GM23248 (cell line): Measurements from ENCODE around the gene AMIGO2. TPM values are rescaled to one million over a fixed set of nuclear protein-coding genes. Genes with fewer than 3 reads are reported as not detected.

Source experiments
- DNase-seq: peaks from one replicate; pipeline ENCODE4 v3.0.0-alpha.2; 2015
- H2AFZ ChIP-seq: fragments of 200-600 bp; sonication (generic); 2 replicates; pipeline ENCODE4 v1.6.1; 2016; ENCODE audit warnings: antibody characterized with exemption
- H3F3A ChIP-seq: fragments of 200-600 bp; sonication (generic); 2 replicates; pipeline ENCODE4 v1.6.1; 2016; ENCODE audit warnings: mild to moderate bottlenecking, antibody characterized with exemption, mixed run types; ENCODE audit not compliant: insufficient read depth
- H3K27ac ChIP-seq: fragments of 200-600 bp; sonication (generic); 2 replicates; pipeline ENCODE4 v1.5.1; 2016; ENCODE audit warnings: mild to moderate bottlenecking
- H3K27me3 ChIP-seq: fragments of 200-600 bp; sonication (generic); replicated peaks from 2 replicates; pipeline ENCODE4 v1.6.1; 2016; ENCODE audit warnings: mild to moderate bottlenecking; ENCODE audit not compliant: insufficient read depth
- H3K36me3 ChIP-seq: fragments of 200-600 bp; sonication (generic); 2 replicates; pipeline ENCODE4 v1.6.1; 2016; ENCODE audit warnings: low read depth, mild to moderate bottlenecking
- H3K4me1 ChIP-seq: fragments of 200-600 bp; sonication (generic); 2 replicates; pipeline ENCODE4 v1.6.1; 2016; ENCODE audit warnings: mild to moderate bottlenecking; ENCODE audit not compliant: insufficient read depth
- H3K4me2 ChIP-seq: fragments of 200-600 bp; sonication (generic); one replicate; pipeline ENCODE4 v1.6.1; 2016; ENCODE audit warnings: mild to moderate bottlenecking; ENCODE audit not compliant: unreplicated experiment
- H3K4me3 ChIP-seq: fragments of 200-600 bp; sonication (generic); 2 replicates; pipeline ENCODE4 v1.5.1; 2016; ENCODE audit warnings: mild to moderate bottlenecking
- H3K79me2 ChIP-seq: fragments of 200-600 bp; sonication (generic); 2 replicates; pipeline ENCODE4 v1.6.1; 2016; ENCODE audit warnings: mild to moderate bottlenecking; ENCODE audit not compliant: insufficient read depth
- H3K9ac ChIP-seq: fragments of 200-600 bp; sonication (generic); 2 replicates; pipeline ENCODE4 v1.6.1; 2016; ENCODE audit warnings: mild to moderate bottlenecking
- H3K9me2 ChIP-seq: fragments of 200-600 bp; sonication (generic); 2 replicates; pipeline ENCODE4 v1.6.1; 2016; ENCODE audit warnings: mixed run types, mild to moderate bottlenecking, moderate library complexity; ENCODE audit not compliant: insufficient read depth
- H3K9me3 ChIP-seq: fragments of 200-600 bp; sonication (generic); one replicate; pipeline ENCODE4 v1.6.1; 2017; ENCODE audit warnings: low read depth
- H4K20me1 ChIP-seq: fragments of 200-600 bp; sonication (generic); 2 replicates; pipeline ENCODE4 v1.6.0; 2016; ENCODE audit not compliant: insufficient read depth
- EZH2 ChIP-seq: fragments of 200-600 bp; sonication (generic); IDR thresholded peaks from 2 replicates; pipeline ENCODE4 v1.6.1; 2018; ENCODE audit warnings: antibody characterized with exemption, mild to moderate bottlenecking; ENCODE audit not compliant: insufficient read depth, poor library complexity, severe bottlenecking
- EZH2phosphoT487 ChIP-seq: fragments of 200-600 bp; sonication (generic); IDR thresholded peaks from 2 replicates; pipeline ENCODE4 v1.6.1; 2018; ENCODE audit warnings: antibody characterized with exemption, moderate library complexity, mild to moderate bottlenecking, low read depth; ENCODE audit not compliant: insufficient read depth
- WGBS, 2 experiments: methylation state at CpG; one replicate each; pipeline ENCODE4 v1.1.6; 2015 to 2017; ENCODE audit warnings: low lambda C conversion rate in 2 of 2, low coverage in 1 of 2; ENCODE audit errors: missing lambda C conversion rate in 2 of 2; 5-methylcytosine and 5-hydroxymethylcytosine counted together
- in situ Hi-C: fragments of 300-500 bp; cut with MboI; formaldehyde crosslinking; loops from 2 replicates; pipeline ENCODE4 v1.15.0; 2020
- polyA plus RNA-seq: library from polyadenylated mRNA; unstranded; fragments of >200 nt; fragmentation: Nextera tagmentation; extraction: Ambion mirVana; gene quantifications from 2 replicates; pipeline ENCODE4 v1.2.1, GENCODE V29; 2016
- total RNA-seq: library from RNA; depleted of rRNA; stranded (reverse); fragments of >200 nt; shearing (Covaris generic); gene quantifications from 2 replicates; pipeline ENCODE4 v1.2.3, GENCODE V29; 2014

AMIGO2 gene
- total and polyA plus RNA-seq, 2 experiments from 2014 or later, result 19.6 to 29.9 TPM

DNA sequence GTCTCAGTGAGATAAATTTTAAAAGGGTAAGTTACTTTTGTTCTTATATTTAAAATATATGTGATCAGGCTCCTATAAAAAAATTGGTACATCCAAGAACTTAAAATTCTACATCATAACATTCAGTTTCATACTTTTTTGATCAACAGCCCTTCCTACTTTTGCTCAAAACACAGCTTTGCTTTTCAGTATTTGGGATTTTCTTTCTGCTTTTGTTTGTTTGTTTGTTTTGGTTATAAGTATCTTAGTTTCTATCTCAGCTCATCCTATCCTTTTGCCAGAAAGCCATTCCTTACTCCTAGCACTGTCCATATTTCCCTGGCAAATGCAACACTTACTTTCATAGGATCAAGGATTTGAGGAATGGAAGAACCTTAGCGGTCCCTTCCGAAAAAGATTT lies 5.0 kb downstream of the AMIGO2 start:
- no peaks in the 10 kb centered on the region for H3K9me3 ChIP-seq
- H2AFZ ChIP-seq, result no peak overlapping the region
- H3K79me2 ChIP-seq, result peaks cover 22% of the 10 kb centered on the region
- H3K9me2 ChIP-seq, result no peaks in the 10 kb centered on the region
- no peaks in the 10 kb centered on the region for H3K36me3 ChIP-seq
- 98 to 99% methylated on average over 2 of the region's 2 CpGs for WGBS, 2 experiments
- no peak overlapping the region for H3K27ac ChIP-seq
- TF ChIP-seq EZH2phosphoT487, result no peak
- TF ChIP-seq EZH2, result no peak
- peaks cover 11% of the 10 kb centered on the region; the same call in 1 of the 2 replicates for H3K4me1 ChIP-seq
- H3K4me2 ChIP-seq, result no peak overlapping the region
- no peak for DNase-seq
- in situ Hi-C loops, result no loop called here
- no peaks in the 10 kb centered on the region for H4K20me1 ChIP-seq
- H3K27me3 ChIP-seq, result no peaks in the 10 kb centered on the region
- H3F3A ChIP-seq, result peaks cover 5% of the 10 kb centered on the region
- no peak overlapping the region for H3K9ac ChIP-seq
- no peak overlapping the region for H3K4me3 ChIP-seq

DNA sequence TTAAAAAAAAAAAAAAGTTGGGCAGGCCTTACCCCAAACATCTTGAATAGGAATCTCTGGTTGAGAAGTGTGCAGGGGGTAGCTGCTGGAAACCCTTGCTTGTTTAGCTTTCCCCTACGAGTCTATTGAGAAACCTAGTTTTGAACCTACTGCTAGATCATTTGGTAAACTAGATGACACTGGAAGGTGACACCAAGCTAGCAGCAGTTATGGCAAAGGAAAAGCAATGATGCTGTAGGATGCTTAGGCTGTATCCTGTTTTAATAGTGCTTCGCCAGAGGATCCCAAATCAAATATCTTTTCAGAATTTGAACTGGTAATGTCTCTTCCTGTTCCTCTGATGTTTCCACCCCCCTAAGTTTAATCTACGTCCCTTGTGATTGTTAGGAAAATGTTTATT lies 5.8 kb downstream of the AMIGO2 start:
- Histone ChIP-seq H3K36me3 (no peaks in the 10 kb centered on the region), H2AFZ (no peak overlapping the region), H3K4me1 (peaks cover 11% of the 10 kb centered on the region; the same call in 1 of the 2 replicates), H3K27ac (no peak overlapping the region), H3F3A (peaks cover under 1% of the 10 kb centered on the region), H4K20me1 (no peaks in the 10 kb centered on the region), H3K9me3 (no peaks in the 10 kb centered on the region), H3K4me3 (no peak overlapping the region), H3K9me2 (no peaks in the 10 kb centered on the region), H3K9ac (no peak overlapping the region), H3K27me3 (no peaks in the 10 kb centered on the region), H3K79me2 (peaks cover 22% of the 10 kb centered on the region), H3K4me2 (no peak overlapping the region)
- WGBS, 2 experiments, result 91 to 94% methylated on average over 3 of the region's 3 CpGs
- TF ChIP-seq EZH2 (no peak), EZH2phosphoT487 (no peak)
- in situ Hi-C loops, result no loop called here
- DNase-seq, result no peak

DNA sequence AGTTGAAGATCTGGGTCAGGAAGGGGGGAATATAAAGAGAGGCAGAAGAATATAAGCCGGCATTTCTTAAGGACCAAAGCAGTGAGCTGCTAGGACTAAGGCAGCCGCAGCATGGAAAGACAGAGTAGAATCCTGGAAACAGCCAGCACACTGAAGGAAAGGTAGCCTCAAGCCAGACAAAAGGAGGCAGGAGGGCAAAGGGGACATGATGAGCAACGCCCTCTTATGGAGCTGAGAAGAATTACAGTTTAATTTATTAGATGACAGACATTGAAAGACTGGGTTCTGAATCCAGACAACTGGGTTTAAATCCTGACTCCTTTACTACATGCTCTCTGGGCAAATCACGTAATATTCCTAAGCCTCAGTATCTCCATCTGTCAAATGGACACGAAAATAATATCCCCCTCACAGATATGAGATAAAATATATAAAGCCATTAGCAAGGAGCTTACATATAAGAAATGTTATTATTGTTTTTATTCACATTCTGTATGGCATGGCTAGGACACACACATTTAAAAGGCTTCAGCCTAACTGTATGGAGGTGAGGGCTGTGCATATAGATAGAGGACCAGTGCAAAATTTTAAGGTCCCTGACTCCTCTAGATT lies 8.4 kb downstream of the AMIGO2 start:
- Histone ChIP-seq H3K9me3 (no peaks in the 10 kb centered on the region), H3K4me2 (no peak overlapping the region), H3K79me2 (no peaks in the 10 kb centered on the region), H3F3A (no peaks in the 10 kb centered on the region), H3K27ac (no peak overlapping the region), H3K4me3 (no peak overlapping the region), H2AFZ (no peak overlapping the region), H3K9me2 (no peaks in the 10 kb centered on the region), H3K36me3 (no peaks in the 10 kb centered on the region), H3K4me1 (no peaks in the 10 kb centered on the region), H4K20me1 (no peaks in the 10 kb centered on the region), H3K9ac (no peak overlapping the region), H3K27me3 (no peaks in the 10 kb centered on the region)
- peak; percentile 31 for DNase-seq
- 46 to 48% methylated on average over 5 of the region's 5 CpGs for WGBS, 2 experiments
- in situ Hi-C loops, result no loop called here
- TF ChIP-seq EZH2phosphoT487 (no peak), EZH2 (no peak)

DNA sequence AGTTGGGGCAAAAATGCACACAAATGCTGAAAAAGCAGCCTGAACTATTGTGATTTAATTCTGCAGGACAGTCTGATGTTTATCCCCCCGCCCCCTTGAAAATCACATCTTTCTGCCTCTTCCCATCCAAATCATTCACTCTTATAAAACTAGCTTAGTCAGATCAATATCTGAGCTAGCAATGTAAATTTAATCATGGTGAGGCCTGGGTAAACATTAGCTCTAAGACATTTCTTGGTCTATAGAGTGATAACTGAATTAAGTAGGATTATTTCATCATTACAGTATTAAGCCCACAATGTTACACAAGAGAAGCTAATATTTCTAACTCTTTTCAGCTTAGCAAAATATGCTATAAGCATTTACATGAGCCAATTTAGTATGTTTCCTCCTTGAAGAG lies 9.4 kb downstream of the AMIGO2 start:
- no peaks in the 10 kb centered on the region for H3K79me2 ChIP-seq
- H3K4me1 ChIP-seq, result no peaks in the 10 kb centered on the region
- no peaks in the 10 kb centered on the region for H4K20me1 ChIP-seq
- in situ Hi-C loops, result no loop called here
- no peak for TF ChIP-seq EZH2phosphoT487
- no peak for TF ChIP-seq EZH2
- no peak for DNase-seq
- H2AFZ ChIP-seq, result no peak overlapping the region
- H3K36me3 ChIP-seq, result no peaks in the 10 kb centered on the region
- WGBS, 2 experiments, result 93 to 94% methylated on average over 1 of the region's 1 CpG
- H3K4me3 ChIP-seq, result no peak overlapping the region
- H3K9me3 ChIP-seq, result no peaks in the 10 kb centered on the region
- H3K27ac ChIP-seq, result no peak overlapping the region
- no peak overlapping the region for H3K9ac ChIP-seq
- H3K9me2 ChIP-seq, result no peaks in the 10 kb centered on the region
- H3K4me2 ChIP-seq, result no peak overlapping the region
- H3K27me3 ChIP-seq, result no peaks in the 10 kb centered on the region
- no peaks in the 10 kb centered on the region for H3F3A ChIP-seq
